Activated B cell treated with CpG ODN at 0.5 μM for 24 hours (primary cell): Measurements from ENCODE around the gene REG3G. TPM values are rescaled to one million over a fixed set of nuclear protein-coding genes. Genes with fewer than 3 reads are reported as not detected.

ENCODE experiments used
- ATAC-seq: fragments of 200-7000 bp; cut with Tn5 transposase; one replicate; pipeline ENCODE4 v1.10.0; 2021; ENCODE audit warnings: low read depth, mild to moderate bottlenecking, moderate library complexity
- CTCF ChIA-PET: fragments of 350-600 bp; sonication (Branson Sonifier 250); formaldehyde crosslinking; loops from one replicate; lab custom pipeline; 2021; ENCODE audit warnings: antibody characterized with exemption; lab: Charles Lee
- POLR2A ChIA-PET: fragments of 350-600 bp; sonication (Branson Sonifier 250); formaldehyde crosslinking; loops from one replicate; lab custom pipeline; 2021; ENCODE audit warnings: antibody characterized with exemption; lab: Charles Lee
- DNase-seq: peaks from one replicate; pipeline ENCODE4 v3.0.0; 2022
- H3K27ac Mint-ChIP-seq: one replicate; pipeline ENCODE4 v1.8.0; 2020; ENCODE audit warnings: mixed read lengths
- H3K27me3 Mint-ChIP-seq: one replicate; pipeline ENCODE4 v1.8.0; 2021; ENCODE audit warnings: mixed read lengths
- H3K36me3 Mint-ChIP-seq: one replicate; pipeline ENCODE4 v1.8.0; 2021; ENCODE audit warnings: low read depth, mixed read lengths
- H3K4me1 Mint-ChIP-seq: one replicate; pipeline ENCODE4 v1.8.0; 2021; ENCODE audit warnings: mixed read lengths
- H3K4me3 Mint-ChIP-seq: one replicate; pipeline ENCODE4 v1.8.0; 2020; ENCODE audit warnings: mild to moderate bottlenecking, mixed read lengths
- H3K9me3 Mint-ChIP-seq: one replicate; pipeline ENCODE4 v1.8.0; 2020; ENCODE audit warnings: mixed read lengths
- CTCF ChIP-seq: fragments of 200-600 bp; IDR thresholded peaks from one replicate; pipeline ENCODE4 v1.8.0; 2022; ENCODE audit warnings: antibody characterized with exemption, mild to moderate bottlenecking
- intact Hi-C: fragments of 100-400 bp; cut with micrococcal nuclease; formaldehyde crosslinking; loops from one replicate; pipeline ENCODE4 v1.15.1; 2024
- total RNA-seq: library from RNA; stranded (reverse); gene quantifications from 2 replicates; pipeline ENCODE4 v1.2.3, GENCODE V29; 2022

The REG3G gene
- total RNA-seq, 1 donor from 2014 or later, result not detected

GRCh38 chr2:79011496-79011895 is 14.0 kb upstream of the REG3G start:
- ChIA-PET CTCF (no interaction called here), POLR2A (no interaction called here)
- intact Hi-C loops, result no loop called here
- H3K27me3 Mint-ChIP-seq, result no peaks in the 10 kb centered on the region
- H3K4me1 Mint-ChIP-seq, result peaks cover 2% of the 10 kb centered on the region
- no peak overlapping the region for H3K27ac Mint-ChIP-seq
- DNase-seq (no peak), ATAC-seq (no peak)
- H3K9me3 Mint-ChIP-seq, result no peaks in the 10 kb centered on the region
- H3K4me3 Mint-ChIP-seq, result no peak overlapping the region
- H3K36me3 Mint-ChIP-seq, result no peaks in the 10 kb centered on the region
- TF ChIP-seq CTCF, result no peak

- H3K4me3 Mint-ChIP-seq, result no peak overlapping the region
- H3K27me3 Mint-ChIP-seq, result no peaks in the 10 kb centered on the region
- DNase-seq, result no peak
- no peak for TF ChIP-seq CTCF
- H3K36me3 Mint-ChIP-seq, result no peaks in the 10 kb centered on the region
- H3K9me3 Mint-ChIP-seq, result no peaks in the 10 kb centered on the region
- intact Hi-C loops, result no loop called here
- H3K4me1 Mint-ChIP-seq, result peaks cover 2% of the 10 kb centered on the region
- CTCF ChIA-PET, result no interaction called here
- H3K27ac Mint-ChIP-seq, result no peak overlapping the region
- ATAC-seq, result no peak
- POLR2A ChIA-PET, result no interaction called here
Measured at GRCh38 chr2:79013629-79014028, 11.9 kb upstream of the REG3G start.

GRCh38 chr2:79016342-79016741 is 9.2 kb upstream of the REG3G start:
- H3K4me3 Mint-ChIP-seq, result no peak overlapping the region
- no peak for TF ChIP-seq CTCF
- H3K36me3 Mint-ChIP-seq, result no peaks in the 10 kb centered on the region
- peaks cover 1% of the 10 kb centered on the region for H3K4me1 Mint-ChIP-seq
- ATAC-seq (no peak), DNase-seq (no peak)
- intact Hi-C loops, result no loop called here
- H3K27me3 Mint-ChIP-seq, result no peaks in the 10 kb centered on the region
- ChIA-PET CTCF (no interaction called here), POLR2A (no interaction called here)
- no peaks in the 10 kb centered on the region for H3K9me3 Mint-ChIP-seq
- no peak overlapping the region for H3K27ac Mint-ChIP-seq

GRCh38 chr2:79026061-79026460 is 559 bp downstream of the REG3G start:
- no peak for TF ChIP-seq CTCF
- no peaks in the 10 kb centered on the region for H3K36me3 Mint-ChIP-seq
- ATAC-seq (no peak), DNase-seq (no peak)
- no peaks in the 10 kb centered on the region for H3K27me3 Mint-ChIP-seq
- H3K4me3 Mint-ChIP-seq, result no peak overlapping the region
- intact Hi-C loops, result no loop called here
- H3K27ac Mint-ChIP-seq, result no peak overlapping the region
- no peaks in the 10 kb centered on the region for H3K4me1 Mint-ChIP-seq
- H3K9me3 Mint-ChIP-seq, result peaks cover 2% of the 10 kb centered on the region
- ChIA-PET POLR2A (no interaction called here), CTCF (no interaction called here)

- Mint-ChIP-seq H3K27ac (no peak overlapping the region), H3K27me3 (no peaks in the 10 kb centered on the region), H3K4me1 (peaks cover 2% of the 10 kb centered on the region), H3K9me3 (no peaks in the 10 kb centered on the region), H3K4me3 (no peak overlapping the region), H3K36me3 (no peaks in the 10 kb centered on the region)
- no peak for ATAC-seq
- TF ChIP-seq CTCF, result no peak
- no peak for DNase-seq
- POLR2A ChIA-PET, result no interaction called here
- CTCF ChIA-PET, result interaction anchor here (1.4 kb wide), 1 partner anchor 181 kb away, joined by 3 read pairs; no protein-coding TSS in a partner anchor
- intact Hi-C loops, result no loop called here
Measured at GRCh38 chr2:79039944-79040343, 14.4 kb downstream of the REG3G start.
